CD4-positive, alpha-beta T cell treated with Interferon gamma for 1 hour (primary cell): ENCODE results near the gene GCNA.

ENCODE experiments used
- DNase-seq: peaks from one replicate; pipeline ENCODE4 v3.0.0-alpha.2; 2020

The GCNA gene, protein sequence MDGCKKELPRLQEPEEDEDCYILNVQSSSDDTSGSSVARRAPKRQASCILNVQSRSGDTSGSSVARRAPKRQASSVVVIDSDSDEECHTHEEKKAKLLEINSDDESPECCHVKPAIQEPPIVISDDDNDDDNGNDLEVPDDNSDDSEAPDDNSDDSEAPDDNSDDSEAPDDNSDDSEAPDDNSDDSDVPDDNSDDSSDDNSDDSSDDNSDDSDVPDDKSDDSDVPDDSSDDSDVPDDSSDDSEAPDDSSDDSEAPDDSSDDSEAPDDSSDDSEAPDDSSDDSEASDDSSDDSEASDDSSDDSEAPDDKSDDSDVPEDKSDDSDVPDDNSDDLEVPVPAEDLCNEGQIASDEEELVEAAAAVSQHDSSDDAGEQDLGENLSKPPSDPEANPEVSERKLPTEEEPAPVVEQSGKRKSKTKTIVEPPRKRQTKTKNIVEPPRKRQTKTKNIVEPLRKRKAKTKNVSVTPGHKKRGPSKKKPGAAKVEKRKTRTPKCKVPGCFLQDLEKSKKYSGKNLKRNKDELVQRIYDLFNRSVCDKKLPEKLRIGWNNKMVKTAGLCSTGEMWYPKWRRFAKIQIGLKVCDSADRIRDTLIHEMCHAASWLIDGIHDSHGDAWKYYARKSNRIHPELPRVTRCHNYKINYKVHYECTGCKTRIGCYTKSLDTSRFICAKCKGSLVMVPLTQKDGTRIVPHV

DNA sequence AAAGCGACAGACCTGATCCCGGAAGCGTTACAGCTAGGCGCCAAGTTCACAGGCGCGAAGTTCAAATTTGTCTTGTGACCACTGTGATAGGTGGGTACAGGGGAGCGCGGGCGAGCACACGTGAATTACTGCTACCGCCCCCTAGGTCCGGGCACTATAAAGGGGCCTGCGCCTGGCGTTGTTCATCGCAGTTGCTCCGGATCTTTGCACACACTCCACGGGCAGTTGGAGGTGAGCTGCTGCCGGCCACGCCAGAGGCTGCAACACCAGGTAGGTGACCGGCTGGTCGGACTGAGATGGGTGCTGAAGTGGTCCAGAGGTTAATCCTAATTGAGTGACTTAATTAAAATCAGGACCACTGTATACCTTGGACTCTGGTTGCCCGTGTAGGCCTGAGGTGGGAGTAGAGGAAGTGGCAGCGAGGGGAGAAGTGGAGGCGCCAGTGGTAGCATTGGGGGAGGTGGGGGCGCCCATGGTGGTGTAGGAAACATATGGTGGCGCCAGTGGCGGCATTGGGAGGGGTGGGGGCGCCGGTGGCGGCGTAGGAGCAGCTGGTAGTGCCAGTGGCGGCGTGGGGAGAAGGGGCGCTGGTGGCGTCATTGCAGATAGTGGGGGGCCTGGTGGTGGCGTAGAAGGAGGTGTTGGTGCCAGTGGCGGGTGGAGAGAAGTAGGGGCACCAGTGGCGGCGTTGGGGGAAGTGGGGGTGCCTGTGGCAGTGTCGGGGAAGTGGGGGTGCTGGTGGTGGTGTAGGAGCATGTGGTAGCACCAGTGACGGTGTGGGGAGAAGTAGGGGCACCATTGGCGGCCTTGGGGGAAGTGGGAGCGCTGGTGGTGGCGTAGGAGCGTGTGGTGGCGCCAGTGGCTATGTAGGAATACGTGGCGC is at the start of gene GCNA:
TSS of gene GCNA (plus strand) at position 185 of the 883 bp plus-strand sequence. CDS start 2,385 bp downstream, outside the sequence.
- DNase-seq: no peak

DNA sequence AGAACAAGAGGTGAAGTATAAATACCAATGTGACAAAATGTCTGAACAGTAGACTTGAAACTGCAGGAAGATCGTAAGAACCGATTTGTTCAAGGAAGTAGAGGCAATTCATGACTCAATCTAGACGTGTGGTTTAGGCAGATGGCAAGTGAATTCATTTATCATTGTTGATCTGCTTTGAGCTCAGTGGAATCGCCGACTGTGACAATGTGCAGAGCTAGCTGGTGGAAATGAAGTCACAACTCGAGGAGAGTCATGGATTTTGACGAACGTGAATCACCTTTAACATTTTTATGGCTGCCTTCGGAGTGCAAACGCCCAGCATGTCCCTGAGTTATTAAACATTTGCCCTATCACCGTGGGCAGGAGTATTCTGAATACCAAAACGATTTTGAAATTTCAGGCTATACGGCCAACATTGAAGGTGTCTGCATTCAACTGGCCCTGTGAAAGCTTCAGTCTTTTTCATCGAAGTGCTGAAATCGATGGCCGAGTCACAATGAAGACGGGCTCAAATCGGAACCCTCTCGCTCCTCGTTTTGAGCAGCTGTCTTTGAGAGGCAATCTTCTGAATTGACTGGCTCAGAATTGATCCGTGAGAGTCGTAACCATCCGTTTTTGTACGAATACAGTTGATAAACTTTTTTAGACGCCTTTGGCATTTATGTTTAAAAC is 46.0 kb upstream of the GCNA start:
- peak; percentile 61 for DNase-seq

DNA sequence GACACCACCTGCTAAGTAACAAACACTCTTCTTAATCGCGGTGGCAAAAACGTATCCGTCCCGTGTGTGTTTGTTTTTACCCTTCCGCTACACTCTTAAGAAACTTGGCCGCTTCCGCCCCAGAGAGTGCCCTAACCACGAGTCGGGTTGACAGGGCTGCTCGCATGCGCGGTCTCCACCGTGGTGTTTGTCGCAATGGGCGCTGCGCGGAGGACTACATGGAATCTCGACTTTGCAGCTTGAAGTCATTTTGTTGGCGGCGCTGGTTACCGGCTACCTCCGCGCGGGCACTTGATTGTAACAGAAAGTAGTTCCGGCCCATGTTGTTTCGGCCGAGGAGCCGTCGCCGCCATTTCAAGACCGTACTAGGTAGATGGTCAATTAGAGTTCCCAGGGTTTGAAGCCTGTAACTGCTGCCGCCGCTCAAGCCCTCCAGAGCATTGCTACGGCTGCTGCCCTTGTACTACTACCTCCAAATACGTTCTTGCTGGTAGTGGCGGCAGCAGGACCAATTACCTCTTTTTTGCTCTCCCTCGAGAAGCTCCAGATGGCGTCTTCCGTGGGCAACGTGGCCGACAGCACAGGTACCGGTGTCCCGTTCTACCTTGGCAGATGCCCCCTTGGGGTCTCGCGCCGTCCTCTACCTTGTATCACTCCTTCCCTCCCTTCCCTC is 45.3 kb upstream of the GCNA start, which contains the start of gene OGT:
TSS of gene OGT (plus strand) at position 352 of the 673 bp plus-strand sequence. CDS start at position 548, 196 bp downstream.
- peak; percentile 94 for DNase-seq

DNA sequence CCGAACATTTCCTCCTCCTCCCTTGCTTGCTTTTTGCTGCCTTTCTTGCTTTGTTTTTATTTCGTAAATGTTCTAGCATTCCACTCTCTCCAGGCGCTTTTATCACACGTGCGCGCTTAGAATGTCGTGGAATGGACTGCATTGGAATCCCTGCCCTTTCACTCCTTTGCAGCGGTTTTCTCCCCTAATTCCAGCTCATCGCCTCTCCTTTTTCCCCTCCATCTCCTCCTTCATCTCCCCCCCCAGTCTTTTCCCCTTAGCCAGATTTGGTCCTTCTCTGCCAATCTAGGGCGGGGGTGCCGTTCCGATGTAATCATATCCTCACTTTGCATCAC is 44.8 kb upstream of the GCNA start:
- no peak for DNase-seq

DNA sequence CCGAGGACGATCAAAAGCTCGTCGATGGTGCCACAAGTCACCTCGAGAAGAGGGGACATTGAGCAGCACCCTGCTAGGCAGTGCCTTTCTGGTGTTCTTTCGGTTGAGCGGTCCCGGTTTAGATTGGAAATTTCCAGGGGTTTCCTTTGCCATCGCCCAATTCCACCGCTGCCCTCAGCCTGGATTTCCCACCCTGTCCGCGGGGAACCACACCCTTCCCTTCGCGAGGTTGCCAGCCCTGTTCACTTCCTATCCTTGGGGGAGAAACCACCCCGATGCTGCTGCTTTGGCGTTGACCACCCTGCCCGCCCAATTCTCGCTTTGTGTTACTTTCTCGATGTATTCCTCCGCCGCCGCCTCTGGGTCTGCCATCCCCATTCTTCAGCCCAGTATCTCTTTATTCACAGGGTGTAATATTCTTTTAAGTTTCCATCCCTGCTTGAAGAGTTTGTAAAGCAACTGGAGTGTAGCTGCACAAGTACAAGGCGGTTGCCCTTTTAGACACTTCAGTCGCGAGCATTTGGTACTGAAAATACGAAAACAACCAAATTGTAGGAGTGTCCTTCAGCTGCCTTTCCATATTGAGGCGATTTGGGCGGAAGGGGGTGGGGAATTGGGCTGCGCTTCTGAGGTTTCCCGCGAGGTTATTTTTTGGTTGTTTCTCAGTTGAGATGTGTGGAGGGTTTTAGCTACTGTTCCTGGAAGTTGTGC is 44.2 kb upstream of the GCNA start:
- DNase-seq: peak; percentile 40

DNA sequence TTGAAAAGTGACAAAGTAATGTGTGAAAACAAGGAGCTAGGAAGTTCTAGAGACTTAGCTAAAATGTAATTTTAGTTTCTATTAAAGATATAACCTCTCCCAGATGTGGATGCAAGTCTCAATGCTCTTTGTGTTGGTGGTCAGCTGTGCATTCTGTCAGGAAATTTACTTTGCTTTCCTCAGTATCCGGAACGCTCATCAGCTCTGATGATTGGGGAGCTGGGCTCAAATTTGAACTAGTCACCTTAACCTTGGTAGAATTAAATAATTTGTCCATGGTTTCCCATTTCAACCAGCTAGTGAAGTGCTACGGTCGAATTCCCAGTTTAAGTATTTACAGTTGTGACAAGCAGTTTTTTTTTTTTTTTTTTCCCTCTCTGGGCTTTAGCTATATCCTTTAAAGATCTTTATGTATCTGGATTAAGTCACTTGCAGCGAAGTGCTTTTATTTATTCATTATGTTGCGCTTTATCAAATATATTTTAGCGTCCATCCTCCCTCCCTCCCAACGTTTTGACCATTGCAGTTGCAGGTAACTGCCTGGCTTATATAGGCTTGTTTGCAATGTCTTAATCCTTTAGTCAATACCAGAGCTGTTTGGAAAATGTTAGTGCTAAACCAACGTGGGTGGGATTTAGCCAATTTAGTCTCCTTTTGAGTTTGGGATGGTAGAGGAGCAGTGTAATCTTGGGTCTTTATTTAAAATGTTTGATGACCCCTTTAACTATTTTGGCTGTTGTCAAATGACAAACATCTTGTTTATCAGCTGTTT is 43.3 kb upstream of the GCNA start:
- DNase-seq: no peak

DNA sequence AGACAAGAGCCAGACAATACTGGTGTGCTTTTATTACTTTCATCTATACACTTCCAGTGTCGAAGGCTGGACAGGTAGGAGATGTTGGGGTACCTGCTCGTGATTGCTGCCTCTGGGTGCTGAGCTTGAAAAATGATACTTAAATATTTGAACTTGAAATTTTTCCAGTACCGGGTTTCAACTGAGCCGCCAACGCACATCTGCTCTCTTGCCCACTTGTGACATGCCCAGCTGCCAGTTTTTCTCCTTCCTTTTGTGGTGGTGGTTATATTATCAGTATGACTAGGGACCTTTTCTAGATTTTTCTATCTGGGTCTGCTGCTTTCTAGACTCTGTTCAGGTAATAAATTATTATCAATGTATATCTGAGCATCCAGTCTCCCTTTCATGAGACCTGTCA is 42.0 kb upstream of the GCNA start:
- DNase-seq: no peak

DNA sequence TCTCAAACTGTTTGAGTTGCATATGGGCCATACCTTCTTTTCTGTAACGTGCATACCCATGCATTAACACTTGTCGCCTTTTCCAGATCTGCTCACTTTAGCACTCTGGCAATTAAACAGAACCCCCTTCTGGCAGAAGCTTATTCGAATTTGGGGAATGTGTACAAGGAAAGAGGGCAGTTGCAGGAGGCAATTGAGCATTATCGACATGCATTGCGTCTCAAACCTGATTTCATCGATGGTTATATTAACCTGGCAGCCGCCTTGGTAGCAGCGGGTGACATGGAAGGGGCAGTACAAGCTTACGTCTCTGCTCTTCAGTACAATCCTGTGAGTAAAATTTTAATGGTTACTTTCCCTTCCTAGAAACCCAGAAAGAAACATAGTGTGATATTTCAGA is 40.5 kb upstream of the GCNA start:
- DNase-seq: no peak

DNA sequence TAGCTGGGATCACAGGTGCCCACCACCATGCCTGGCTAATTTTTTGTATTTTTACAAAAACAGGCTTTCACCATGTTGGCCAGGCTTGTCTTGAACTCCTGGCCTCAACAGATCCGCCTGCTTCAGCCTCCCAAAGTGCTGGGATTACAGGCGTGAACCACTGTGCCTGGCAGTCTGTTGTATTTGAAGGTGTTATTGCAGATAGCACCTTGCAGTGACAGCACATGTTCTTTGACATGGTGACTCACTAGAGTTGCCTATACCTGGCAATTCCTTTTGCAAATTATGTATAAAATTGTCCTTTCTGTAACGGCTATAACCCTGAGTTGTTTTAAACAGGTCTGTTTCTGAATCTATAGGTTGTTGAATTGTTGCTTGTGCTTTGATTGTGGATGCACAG is 37.4 kb upstream of the GCNA start:
- DNase-seq: no peak

DNA sequence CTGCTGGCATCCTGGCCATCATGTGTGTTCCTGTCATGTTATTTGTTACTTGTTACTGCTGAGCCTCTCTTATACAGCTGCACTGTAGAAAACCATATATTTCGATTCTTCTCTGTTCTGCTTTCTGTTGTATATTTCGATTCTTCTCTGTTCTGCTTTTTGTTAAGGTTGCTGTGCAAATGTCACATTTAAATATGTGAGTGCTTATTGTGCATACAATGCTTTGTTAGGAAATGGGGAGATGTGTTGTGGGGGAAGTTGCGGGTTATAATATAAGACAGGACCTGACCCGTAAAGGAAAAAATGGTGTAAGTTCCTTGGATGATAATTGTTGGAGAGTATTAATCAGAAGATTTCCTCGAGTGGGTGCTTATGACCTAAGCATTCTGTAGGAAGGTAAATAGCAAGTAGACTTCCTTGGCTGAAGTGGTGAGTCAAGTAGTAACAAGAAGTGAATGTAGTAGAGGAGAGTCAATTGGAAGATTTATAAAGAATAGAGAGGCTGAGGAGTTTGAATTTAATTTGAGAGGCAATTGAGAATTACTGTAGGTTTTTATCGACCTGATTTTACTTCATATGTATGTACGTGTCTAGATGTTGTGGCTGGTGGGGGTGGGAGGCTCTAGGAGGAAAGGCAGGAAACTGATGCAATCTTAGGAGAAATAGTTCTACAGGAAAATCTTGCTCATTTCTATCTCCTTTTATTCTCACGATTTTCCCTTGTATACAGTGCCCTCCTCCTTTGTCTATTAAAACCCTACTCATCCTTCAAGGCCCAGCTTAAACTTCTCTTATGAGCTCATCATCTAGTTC is 36.8 kb upstream of the GCNA start:
- DNase-seq: no peak

DNA sequence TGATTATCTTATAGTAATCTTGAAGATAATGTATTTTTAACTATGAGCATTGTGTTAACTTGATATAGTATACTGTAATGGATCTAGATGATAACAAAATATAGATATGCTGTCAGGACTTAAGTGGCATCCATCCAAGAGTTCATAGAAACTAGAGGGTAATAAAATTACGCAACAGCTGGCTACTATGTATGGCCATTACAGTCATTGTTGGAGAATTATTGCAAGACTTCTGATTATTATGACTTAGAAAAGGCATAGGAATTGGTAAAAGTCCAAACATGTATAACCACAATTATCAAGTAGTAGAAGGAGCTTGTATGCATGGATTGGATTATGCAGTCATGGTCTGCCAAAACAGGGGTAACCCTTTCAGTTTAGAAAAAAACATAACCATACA is 35.8 kb upstream of the GCNA start:
- no peak for DNase-seq

DNA sequence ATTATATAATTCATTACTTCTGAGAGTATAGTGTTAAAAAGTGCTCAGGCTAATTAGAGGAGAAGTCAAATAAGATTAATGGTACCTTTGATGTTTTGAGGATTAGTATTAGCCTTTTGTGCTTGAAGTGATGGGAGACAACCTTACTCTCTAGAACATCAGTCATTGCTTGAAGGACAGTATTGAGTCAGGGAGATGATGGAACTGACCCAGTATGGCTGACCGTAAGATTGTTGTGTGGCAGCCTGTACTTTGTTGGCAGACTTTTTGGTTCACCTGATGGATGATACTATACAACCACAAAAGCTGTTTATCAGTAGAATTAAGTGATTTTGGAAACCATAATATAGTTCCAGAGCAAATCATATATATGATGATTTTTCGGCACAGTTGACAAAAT is 35.4 kb upstream of the GCNA start:
- no peak for DNase-seq

DNA sequence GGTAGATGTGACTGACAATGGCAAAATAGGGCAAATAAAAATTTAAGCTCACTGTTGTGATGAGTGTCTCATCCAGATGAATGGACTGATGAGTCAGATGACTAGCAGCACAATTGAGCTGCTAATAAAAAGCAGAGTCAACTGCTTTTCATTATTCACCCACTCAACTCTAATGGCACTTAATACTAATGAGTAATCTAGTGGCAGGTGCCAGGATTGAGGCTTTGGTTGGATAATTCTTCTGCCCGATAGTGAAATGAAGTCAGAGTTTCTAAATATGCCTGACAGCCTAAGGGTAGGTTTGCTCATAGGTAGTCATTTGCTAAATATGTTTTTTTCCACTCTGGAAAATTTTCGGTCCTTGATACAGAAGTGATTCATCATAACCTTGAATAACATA is 34.9 kb upstream of the GCNA start:
- no peak for DNase-seq

DNA sequence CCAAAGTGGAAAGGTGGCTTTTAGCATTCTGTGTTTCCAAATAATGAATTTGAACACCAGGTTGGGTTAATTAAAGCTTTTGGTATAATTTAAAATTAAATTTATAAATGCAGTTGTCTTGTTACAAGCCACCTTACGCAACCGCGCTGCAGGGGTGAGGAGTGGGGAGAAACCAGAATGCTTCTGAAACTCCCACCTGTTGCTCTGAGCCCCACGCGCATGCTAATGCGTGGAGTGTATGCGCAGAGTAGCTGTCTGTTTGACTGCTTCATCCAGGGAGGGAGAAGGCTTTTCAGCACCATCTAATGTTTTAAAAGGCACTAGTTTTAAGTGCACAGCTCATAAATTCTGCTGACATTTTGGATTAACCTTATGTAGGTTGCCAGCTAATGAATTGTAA is 32.9 kb upstream of the GCNA start:
- no peak for DNase-seq

DNA sequence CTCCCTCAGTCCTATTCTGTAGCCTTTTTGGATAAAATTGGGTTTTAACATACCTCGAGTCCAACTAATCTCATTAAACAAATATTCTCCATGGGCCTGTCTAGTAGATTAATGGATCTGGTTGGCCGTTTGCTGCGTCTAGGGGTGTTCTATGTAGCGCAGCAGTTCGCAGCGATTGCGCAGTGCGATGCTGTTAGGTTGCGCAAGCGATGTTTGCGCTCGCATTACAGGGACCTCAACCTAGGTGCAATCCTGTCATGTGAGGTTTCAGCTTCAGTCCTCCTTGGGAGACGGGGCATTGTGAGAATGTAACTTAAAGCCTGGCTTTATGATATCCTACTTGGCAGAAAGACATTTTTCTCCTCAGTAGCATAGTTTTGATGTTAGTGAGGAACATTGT is 31.4 kb upstream of the GCNA start:
- DNase-seq: no peak

DNA sequence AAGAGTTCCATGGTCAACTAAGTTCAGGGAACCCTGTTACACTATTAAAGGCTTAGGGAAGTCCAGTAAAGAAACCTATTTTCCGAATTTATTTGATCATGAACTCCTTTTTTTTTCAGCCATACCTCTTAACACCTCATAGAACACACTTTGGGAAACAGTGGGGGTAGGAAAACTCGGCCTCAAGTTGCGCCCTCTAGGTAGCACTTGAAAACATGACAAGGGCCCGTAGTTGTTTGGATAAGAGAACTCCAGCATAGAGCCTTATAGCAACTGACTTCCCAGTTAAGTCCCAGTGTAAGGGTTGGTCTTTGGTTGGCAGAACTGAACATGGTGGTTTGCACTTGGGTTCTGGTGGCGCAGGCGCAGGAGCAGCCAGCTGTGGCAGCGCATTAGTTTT is 30.9 kb upstream of the GCNA start:
- no peak for DNase-seq

DNA sequence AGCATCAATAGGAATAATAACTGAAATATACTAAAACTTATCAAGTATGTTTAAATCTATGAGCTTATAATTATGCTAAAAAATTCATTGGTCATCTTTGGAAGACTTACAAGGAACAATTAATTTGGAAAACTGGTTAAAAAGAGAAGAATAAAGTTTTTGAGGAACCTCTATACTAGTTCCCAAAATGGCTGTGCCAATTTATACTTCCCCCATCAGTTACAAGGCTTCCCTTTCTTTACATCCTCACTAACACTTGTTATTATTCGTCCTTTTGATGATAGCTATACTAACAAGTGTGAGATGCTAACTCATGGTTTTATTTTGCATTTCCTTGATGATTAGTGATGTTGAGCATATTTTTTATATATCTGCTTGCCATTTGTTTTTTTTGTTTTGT is 28.3 kb upstream of the GCNA start:
- DNase-seq: no peak

DNA sequence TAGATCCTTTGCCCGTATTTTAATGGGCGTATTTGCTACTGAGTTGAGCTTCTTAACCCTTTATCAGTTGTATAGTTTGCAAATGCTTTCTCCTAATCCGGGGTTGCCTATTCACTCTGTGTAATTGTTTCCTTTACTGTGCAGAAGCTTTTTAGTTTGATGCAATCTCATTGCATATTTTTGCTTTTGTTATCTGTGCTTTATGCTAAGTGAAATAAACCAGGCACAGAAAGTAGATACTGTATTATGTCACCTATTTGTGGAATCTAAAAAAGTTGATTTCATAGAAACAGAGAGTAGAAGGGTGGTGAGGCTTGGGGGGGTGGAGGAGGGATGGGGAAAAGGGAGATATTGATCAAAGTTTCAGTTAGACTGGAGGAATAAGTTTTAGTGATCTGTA is 27.7 kb upstream of the GCNA start:
- no peak for DNase-seq

DNA sequence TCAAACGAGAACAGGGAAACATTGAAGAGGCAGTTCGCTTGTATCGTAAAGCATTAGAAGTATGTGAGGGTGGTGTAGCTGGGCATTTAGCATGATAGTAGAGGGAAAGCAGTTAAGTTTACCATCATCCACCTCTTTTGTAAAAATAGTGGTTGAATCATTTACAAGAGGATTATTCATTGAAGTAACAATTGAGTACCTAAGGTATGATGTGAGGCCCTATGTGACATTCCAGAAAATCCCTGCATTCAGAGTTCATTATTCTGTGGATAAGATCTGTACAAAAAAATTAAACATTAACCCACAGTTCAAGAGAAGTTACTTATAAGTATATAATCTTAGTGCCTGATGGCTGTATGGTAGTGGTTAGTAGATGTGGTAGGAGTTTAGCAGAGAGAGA is 22.2 kb upstream of the GCNA start:
- no peak for DNase-seq

DNA sequence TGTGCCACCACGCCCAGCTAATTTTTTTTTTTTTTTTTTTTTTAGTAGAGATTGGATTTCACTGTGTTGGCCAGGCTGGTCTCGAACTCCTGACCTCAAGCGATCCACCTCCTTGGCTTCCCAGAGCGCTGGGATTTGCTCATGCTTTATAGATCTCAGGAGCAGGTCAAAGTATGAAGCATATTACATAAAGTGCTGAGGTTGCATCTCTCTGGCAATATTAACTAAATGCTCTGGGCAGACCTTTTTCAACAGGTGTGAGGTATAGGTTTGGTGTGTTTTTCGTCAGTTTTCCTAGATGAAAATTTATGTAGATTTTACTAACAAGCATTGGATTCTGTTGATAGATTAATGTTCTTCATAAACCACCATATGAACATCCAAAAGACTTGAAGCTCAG is 19.3 kb upstream of the GCNA start:
- no peak for DNase-seq
